ENCODE results near the gene NOC2L. TPM values are rescaled to one million over a fixed set of nuclear protein-coding genes. Genes with fewer than 3 reads are reported as not detected.

NOC2L gene
- total RNA-seq, 1 donor from 2014 or later, result 33.2 TPM

DNA sequence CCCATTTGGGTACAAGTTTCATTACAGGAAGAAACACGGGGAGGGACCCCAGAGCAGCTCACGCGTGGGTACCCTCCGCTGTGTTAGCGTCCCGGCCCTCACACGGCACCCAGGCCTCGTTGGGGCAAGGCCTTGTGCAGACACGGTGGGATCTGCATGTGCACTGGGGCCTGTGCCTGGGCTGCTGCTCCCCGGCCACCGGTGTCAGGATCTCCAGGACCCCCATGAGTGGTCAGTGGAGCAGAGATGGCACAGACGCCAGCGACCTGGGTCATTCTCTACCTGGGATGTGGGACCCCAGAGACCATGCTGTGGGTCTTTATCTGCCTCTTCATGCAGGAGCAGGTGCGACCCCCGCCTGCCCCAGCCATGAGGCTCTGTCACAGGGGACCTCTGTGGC lies 40.7 kb downstream of the NOC2L start:
- Histone ChIP-seq H3K4me1 (peaks cover 16 to 26% of the 10 kb centered on the region in 2 donors), H3K27ac (no peak overlapping the region), H3K36me3 (no peaks in the 10 kb centered on the region), H3K27me3 (no peaks in the 10 kb centered on the region), H3K9me3 (no peaks in the 10 kb centered on the region), H3K4me3 (no peak overlapping the region)
- no peak for DNase-seq (ENCODE audit: low spot score in 2 of 2)
- intact Hi-C loops (cut with DNase I), result no loop called here
- TF ChIP-seq, protein P1, sequence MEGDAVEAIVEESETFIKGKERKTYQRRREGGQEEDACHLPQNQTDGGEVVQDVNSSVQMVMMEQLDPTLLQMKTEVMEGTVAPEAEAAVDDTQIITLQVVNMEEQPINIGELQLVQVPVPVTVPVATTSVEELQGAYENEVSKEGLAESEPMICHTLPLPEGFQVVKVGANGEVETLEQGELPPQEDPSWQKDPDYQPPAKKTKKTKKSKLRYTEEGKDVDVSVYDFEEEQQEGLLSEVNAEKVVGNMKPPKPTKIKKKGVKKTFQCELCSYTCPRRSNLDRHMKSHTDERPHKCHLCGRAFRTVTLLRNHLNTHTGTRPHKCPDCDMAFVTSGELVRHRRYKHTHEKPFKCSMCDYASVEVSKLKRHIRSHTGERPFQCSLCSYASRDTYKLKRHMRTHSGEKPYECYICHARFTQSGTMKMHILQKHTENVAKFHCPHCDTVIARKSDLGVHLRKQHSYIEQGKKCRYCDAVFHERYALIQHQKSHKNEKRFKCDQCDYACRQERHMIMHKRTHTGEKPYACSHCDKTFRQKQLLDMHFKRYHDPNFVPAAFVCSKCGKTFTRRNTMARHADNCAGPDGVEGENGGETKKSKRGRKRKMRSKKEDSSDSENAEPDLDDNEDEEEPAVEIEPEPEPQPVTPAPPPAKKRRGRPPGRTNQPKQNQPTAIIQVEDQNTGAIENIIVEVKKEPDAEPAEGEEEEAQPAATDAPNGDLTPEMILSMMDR (IDR thresholded peaks at IDR 0.05), result no peak

DNA sequence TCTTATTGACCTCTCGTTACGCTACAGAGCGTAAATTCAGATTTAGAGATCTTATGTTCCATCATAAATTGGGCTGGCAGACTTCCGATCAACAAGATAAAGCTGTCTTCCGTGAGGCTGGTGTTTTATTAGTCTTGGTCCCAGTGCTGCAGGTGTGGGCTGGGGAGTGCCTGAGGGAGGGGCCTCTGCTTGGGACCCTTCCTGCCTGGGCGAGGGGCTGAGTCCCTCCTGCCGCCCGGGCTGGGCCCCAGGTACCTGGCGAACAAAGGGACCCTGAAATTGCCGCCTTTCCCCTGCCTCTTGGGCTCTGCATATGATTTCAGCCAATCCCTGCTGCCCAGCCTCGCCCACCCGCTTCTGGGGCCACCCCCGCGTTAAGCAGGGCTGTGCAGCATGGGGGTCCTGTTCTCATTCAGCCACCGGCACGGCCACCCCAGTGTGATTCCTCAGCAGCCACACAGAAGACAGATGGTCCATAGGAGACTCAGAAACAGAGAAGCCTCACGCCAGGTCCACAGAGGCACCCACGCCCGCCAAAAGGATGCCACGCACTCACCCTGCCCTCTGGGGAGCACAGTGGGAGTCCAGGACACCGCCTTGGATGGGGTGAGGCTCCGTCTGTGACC lies 41.5 kb downstream of the NOC2L start:
- H3K4me1 ChIP-seq, result peaks cover 12 to 23% of the 10 kb centered on the region in 2 donors
- no peaks in the 10 kb centered on the region for H3K27me3 ChIP-seq
- H3K4me3 ChIP-seq, result no peak overlapping the region
- no peak for DNase-seq (ENCODE audit: low spot score in 2 of 2)
- H3K9me3 ChIP-seq, result no peaks in the 10 kb centered on the region
- TF ChIP-seq, protein P1 (IDR thresholded peaks at IDR 0.05), result no peak
- H3K27ac ChIP-seq, result no peak overlapping the region
- H3K36me3 ChIP-seq, result no peaks in the 10 kb centered on the region
- intact Hi-C loops (cut with DNase I), result no loop called here

DNA sequence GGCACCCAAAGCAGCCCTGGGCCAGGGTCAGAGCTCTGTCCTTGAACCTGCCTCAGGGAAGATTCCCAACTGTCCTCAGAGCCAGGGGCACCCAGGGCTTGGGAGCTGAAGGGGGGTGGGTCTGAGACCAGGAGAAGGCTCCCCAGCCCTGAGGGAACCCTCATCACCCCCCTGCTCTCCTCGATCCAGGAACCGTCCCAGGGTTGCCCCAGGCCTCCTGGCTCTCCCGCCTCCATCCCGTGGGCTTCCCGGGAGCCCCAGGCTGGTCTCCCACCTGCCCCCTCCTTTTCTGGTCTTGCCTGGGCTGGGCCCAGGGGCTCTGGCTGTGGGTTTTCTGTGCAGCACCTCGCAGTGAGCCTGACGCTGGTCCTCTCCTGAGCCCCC lies 42.0 kb downstream of the NOC2L start:
- no peaks in the 10 kb centered on the region for H3K9me3 ChIP-seq
- intact Hi-C loops (cut with DNase I), result no loop called here
- TF ChIP-seq, protein P1 (IDR thresholded peaks at IDR 0.05), result no peak
- H3K36me3 ChIP-seq, result no peaks in the 10 kb centered on the region
- no peaks in the 10 kb centered on the region for H3K27me3 ChIP-seq
- peaks cover 12 to 23% of the 10 kb centered on the region in 2 donors for H3K4me1 ChIP-seq
- DNase-seq (ENCODE audit: low spot score in 2 of 2), result no peak
- H3K4me3 ChIP-seq, result no peak overlapping the region
- H3K27ac ChIP-seq, result no peak overlapping the region

DNA sequence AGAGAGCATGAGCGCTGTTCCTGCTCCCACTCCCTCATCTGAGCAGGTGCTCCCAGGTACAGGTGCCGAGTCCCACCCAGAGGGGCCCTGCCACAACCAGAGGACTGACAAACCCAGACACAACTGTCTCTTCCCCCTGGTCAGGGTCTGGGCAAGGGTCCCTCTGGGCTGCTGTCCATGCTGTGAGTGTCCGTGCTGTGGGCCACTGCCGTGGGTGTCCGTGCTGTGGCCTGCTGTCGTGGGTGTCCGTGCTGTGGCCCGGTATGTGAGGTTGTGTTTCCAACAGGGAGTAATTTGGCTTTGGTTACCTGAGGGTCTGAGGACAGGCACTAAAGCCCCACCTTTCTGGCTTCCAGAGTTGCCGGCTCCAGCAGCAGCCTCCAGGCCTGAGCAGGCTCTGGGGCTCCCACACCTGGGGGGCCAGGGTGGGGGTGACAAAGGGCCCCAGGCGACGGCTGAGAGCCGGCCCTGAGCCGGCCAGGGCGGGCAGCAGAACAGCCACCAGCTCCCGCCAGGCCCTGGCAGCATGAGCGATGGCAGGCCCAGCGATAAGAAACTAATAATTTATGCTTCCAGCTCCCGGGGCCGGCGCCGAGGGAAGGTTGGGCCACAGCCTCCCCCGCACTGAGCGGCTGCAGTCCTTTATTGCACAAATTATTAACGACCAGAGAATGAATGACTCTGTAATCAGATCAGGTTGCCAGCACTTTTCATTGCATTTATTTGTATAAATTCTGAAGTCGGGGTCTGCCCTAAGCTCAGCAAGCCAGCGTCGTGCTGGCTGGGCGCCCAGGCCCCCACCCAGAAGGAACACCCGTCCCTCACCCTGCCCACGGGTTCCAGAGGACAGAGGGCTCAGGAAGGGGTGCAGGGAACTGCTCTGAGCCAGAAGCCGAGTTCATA lies 42.6 kb downstream of the NOC2L start:
- Histone ChIP-seq H3K36me3 (no peaks in the 10 kb centered on the region), H3K4me3 (no peak overlapping the region), H3K9me3 (no peaks in the 10 kb centered on the region), H3K27ac (no peak overlapping the region), H3K4me1 (peaks cover 11 to 21% of the 10 kb centered on the region in 2 donors), H3K27me3 (no peaks in the 10 kb centered on the region)
- intact Hi-C loops (cut with DNase I), result no loop called here
- DNase-seq (ENCODE audit: low spot score in 2 of 2), result no peak
- TF ChIP-seq, protein P1 (IDR thresholded peaks at IDR 0.05), result no peak

DNA sequence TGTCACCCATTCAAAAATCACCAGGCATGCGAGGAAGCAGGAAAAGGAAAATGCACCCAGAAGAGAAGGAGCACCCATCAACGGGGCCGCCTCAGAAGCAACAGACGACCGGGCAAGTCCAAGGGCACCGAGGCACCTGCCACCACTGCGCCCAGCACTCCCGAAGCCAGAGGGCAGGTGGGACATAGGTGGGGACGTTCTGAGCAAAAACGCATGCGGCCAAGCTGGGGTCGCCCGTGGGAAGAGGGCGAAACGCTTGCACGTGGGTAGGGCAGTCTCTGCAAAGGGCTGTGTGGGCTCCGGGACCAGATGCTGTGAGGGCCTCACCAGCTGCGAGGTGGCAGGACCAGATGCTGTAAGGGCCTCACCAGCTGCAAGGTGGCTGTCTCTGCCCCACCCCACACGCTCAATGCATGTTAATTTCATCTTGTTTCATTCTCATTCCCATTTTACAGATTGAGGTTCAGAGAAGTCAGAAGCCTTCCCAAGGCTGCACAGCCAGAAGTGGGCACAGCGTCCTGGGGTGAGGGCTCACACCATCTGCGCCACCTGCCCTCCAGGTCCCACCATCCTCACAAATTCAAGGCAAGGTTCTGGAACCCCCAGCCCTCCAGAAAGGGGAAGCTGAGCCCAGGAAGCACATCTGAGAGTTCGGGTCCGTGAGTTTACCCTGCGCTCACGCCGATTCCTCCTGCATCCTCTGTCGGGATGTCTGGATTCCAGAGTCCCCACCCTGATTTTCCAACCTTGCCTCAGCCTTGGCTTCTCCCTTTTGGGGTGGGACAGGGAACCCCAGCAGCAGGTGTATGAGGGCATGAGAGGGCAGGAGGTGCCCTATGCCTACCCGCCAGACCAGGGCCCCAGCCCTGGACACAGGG lies 43.5 kb downstream of the NOC2L start:
- H3K4me3 ChIP-seq, result no peak overlapping the region

More for the DNA sequence above, 43.5 kb downstream of the NOC2L start:
- Histone ChIP-seq H3K36me3 (no peaks in the 10 kb centered on the region), H3K27ac (no peak overlapping the region), H3K27me3 (no peaks in the 10 kb centered on the region), H3K9me3 (no peaks in the 10 kb centered on the region), H3K4me1 (peaks cover 2 to 12% of the 10 kb centered on the region in 2 donors)
- no peak for DNase-seq (ENCODE audit: low spot score in 2 of 2)
- TF ChIP-seq, protein P1 (IDR thresholded peaks at IDR 0.05), result no peak
- intact Hi-C loops (cut with DNase I), result no loop called here
